ENCODE measurements around the gene KIAA0232.

KIAA0232 gene

GRCh38 chr4:6782147-6782845 lies at the start of gene KIAA0232:
KIAA0232 (plus strand) TSS chr4:6782727; CDS start chr4:6824454, 41,727 bp downstream.
- TF ChIP-seq, protein P1, sequence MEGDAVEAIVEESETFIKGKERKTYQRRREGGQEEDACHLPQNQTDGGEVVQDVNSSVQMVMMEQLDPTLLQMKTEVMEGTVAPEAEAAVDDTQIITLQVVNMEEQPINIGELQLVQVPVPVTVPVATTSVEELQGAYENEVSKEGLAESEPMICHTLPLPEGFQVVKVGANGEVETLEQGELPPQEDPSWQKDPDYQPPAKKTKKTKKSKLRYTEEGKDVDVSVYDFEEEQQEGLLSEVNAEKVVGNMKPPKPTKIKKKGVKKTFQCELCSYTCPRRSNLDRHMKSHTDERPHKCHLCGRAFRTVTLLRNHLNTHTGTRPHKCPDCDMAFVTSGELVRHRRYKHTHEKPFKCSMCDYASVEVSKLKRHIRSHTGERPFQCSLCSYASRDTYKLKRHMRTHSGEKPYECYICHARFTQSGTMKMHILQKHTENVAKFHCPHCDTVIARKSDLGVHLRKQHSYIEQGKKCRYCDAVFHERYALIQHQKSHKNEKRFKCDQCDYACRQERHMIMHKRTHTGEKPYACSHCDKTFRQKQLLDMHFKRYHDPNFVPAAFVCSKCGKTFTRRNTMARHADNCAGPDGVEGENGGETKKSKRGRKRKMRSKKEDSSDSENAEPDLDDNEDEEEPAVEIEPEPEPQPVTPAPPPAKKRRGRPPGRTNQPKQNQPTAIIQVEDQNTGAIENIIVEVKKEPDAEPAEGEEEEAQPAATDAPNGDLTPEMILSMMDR (IDR thresholded peaks at IDR 0.05; ENCODE audit: insufficient read depth, low read depth, low read length, missing control alignments): no peak
- H3K4me3 ChIP-seq (ENCODE audit: low read length): peak within 1 kb of the TSS; percentile 81
- DNase-seq (ENCODE audit: low read depth): peak; percentile 96

- H3K4me3 ChIP-seq (ENCODE audit: low read length): no peak overlapping the region
- DNase-seq (ENCODE audit: low read depth): no peak
- TF ChIP-seq, protein P1 (IDR thresholded peaks at IDR 0.05; ENCODE audit: insufficient read depth, low read depth, low read length, missing control alignments): no peak
These were observed 49.0 kb upstream of the KIAA0232 start for GRCh38 chr4:6733358-6734164.

DNA sequence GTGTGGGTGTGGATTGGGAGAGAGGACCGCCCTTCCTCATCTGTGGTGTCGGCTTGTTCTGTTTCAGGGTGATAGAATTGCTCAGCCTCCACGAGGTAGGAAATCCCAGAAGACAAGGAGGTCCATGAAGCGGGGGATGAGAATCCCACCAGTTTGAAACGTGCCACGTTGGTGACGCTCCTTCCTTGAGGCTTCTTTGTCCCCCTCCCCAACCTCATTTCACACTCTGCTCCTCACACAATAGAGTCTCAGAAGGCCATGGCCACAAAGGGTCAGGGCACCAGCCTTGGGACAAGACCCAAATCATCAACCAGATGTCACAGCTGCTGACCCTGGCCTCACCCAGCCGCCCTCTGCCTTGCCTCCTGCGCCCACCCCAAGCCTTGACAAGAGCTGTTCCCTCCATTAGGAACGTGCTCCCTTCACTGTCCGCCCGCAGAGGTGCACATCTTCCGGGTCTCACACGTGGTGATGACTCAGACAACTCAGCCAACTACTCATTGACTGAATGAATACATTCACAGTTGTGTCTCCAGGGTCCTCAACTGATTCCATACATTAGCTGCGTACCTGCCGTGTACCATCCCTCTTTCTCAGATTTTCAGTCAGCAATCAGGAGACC lies 48.3 kb upstream of the KIAA0232 start:
- no peak overlapping the region for H3K4me3 ChIP-seq (ENCODE audit: low read length)
- no peak for DNase-seq (ENCODE audit: low read depth)
- TF ChIP-seq, protein P1 (IDR thresholded peaks at IDR 0.05; ENCODE audit: insufficient read depth, low read depth, low read length, missing control alignments): no peak

- H3K4me3 ChIP-seq (ENCODE audit: low read length): no peak overlapping the region
- TF ChIP-seq, protein P1 (IDR thresholded peaks at IDR 0.05; ENCODE audit: insufficient read depth, low read depth, low read length, missing control alignments): no peak
- no peak for DNase-seq (ENCODE audit: low read depth)
These were observed 42.6 kb upstream of the KIAA0232 start for GRCh38 chr4:6739920-6740319.

DNA sequence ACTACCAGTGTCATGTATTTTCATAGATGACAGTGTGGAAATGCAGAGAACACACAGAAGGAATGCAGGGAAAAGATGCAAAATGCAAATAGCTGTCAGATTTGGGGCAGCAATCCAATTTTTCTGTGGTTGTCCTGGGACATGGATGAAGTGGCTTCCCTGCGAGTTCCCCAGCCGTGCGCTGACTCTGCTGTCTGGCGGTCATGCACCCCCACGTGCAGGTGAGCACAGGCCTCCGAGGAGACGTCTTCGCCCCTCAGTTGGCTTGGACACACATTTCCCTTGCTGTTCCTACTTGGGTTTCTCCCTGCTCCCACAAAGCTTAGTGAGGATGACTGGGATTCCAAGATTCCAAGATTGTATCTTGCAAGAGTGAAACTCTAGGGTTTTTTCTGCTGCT lies 42.2 kb upstream of the KIAA0232 start:
- no peak overlapping the region for H3K4me3 ChIP-seq (ENCODE audit: low read length)
- TF ChIP-seq, protein P1 (IDR thresholded peaks at IDR 0.05; ENCODE audit: insufficient read depth, low read depth, low read length, missing control alignments): no peak
- DNase-seq (ENCODE audit: low read depth): no peak

DNA sequence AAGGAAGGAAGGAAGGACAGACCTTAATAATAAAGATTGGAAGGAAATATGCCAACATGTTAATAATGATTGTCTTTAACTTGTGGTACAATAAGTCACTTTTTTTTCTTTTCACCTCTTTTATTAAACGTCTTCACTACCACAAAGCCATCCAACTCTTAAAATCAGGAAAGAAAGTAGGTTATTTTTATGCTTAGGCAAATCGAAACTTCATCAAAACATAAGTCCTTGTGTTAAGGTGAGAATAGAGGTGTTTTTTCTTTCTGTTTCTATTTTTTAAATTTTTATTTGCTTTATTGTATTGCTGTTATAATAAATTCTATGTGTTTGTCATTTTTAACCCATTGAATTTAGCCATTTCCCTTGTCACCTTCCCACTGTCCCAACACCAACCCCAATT lies 40.0 kb upstream of the KIAA0232 start:
- TF ChIP-seq, protein P1 (IDR thresholded peaks at IDR 0.05; ENCODE audit: insufficient read depth, low read depth, low read length, missing control alignments): no peak
- DNase-seq (ENCODE audit: low read depth): no peak
- H3K4me3 ChIP-seq (ENCODE audit: low read length): no peak overlapping the region

All from epithelial cell of esophagus (primary cell).